Tibial nerve (tissue), 3 donors: ENCODE data around the gene COL4A2.

Source experiments
- POLR2A ChIP-seq, 2 donors: fragments of 450-650 bp; IDR thresholded peaks; one replicate each; pipeline ENCODE4 v1.6.1; 2017; ENCODE audit warnings: antibody characterized with exemption in 2 of 2, mild to moderate bottlenecking in 2 of 2, moderate library complexity in 2 of 2
- TF ChIP-seq, protein P1 (sequence below), 5 experiments: fragments of 200-600 bp in 3 of 5; fragments of 450-650 bp in 2 of 5; sonication (generic) in 3 of 5; IDR thresholded peaks; one replicate each; pipeline ENCODE4 v1.5.1; 2016 to 2019; ENCODE audit warnings: antibody characterized with exemption in 5 of 5, mild to moderate bottlenecking in 3 of 5, moderate library complexity in 2 of 5

GRCh38 chr13:110261166-110262081 is 45.7 kb upstream of the COL4A2 start:
- TF ChIP-seq, protein P1, sequence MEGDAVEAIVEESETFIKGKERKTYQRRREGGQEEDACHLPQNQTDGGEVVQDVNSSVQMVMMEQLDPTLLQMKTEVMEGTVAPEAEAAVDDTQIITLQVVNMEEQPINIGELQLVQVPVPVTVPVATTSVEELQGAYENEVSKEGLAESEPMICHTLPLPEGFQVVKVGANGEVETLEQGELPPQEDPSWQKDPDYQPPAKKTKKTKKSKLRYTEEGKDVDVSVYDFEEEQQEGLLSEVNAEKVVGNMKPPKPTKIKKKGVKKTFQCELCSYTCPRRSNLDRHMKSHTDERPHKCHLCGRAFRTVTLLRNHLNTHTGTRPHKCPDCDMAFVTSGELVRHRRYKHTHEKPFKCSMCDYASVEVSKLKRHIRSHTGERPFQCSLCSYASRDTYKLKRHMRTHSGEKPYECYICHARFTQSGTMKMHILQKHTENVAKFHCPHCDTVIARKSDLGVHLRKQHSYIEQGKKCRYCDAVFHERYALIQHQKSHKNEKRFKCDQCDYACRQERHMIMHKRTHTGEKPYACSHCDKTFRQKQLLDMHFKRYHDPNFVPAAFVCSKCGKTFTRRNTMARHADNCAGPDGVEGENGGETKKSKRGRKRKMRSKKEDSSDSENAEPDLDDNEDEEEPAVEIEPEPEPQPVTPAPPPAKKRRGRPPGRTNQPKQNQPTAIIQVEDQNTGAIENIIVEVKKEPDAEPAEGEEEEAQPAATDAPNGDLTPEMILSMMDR (IDR thresholded peaks at IDR 0.05), result no peak
- no peak for TF ChIP-seq POLR2A (IDR thresholded peaks at IDR 0.05)
